Psoas muscle (tissue), 7 donors: ENCODE data around the gene KRABD2.
"Not testable (repeated sequence)": the region's sequence is repeated elsewhere in the genome, so short reads cannot be mapped to it uniquely, and the experiment has no call there.

Experiments
- ATAC-seq, 4 donors: fragments of 200-7000 bp; cut with Tn5 transposase; one replicate each; pipeline ENCODE4 v1.9.1; 2020; ENCODE audit warnings: moderate library complexity in 3 of 4, mild to moderate bottlenecking in 2 of 4
- DNase-seq, 2 donors: peaks; one replicate each; pipeline ENCODE4 v3.0.0-alpha.2; 2020
- H3K27ac ChIP-seq: fragments of 200-600 bp; one replicate; pipeline ENCODE4 v1.8.0; 2022
- H3K27me3 ChIP-seq, 3 donors: fragments of 200-600 bp in 1 of 3; one replicate each; pipeline versions ENCODE4 v1.6.1 to v1.8.0; 2013 to 2022; ENCODE audit warnings: low read length in 2 of 3, mild to moderate bottlenecking in 2 of 3, moderate library complexity in 1 of 3; ENCODE audit not compliant: insufficient read depth in 3 of 3
- H3K36me3 ChIP-seq, 2 donors: fragments of 200-600 bp in 1 of 2; one replicate each; pipeline versions ENCODE4 v1.6.1 to v1.8.0; 2013 to 2022; ENCODE audit warnings: low read depth in 1 of 2, mild to moderate bottlenecking in 1 of 2, moderate library complexity in 1 of 2; ENCODE audit not compliant: insufficient read depth in 1 of 2
- H3K4me1 ChIP-seq: fragments of 200-600 bp; one replicate; pipeline ENCODE4 v1.8.0; 2022
- H3K4me3 ChIP-seq: fragments of 200-600 bp; one replicate; pipeline ENCODE4 v1.8.0; 2022; ENCODE audit warnings: mild to moderate bottlenecking
- H3K9me3 ChIP-seq: fragments of 200-600 bp; one replicate; pipeline ENCODE4 v1.8.0; 2022
- CTCF ChIP-seq: fragments of 200-600 bp; IDR thresholded peaks from one replicate; pipeline ENCODE4 v1.8.0; 2022; ENCODE audit warnings: antibody characterized with exemption
- WGBS, 3 donors: extraction: QIAGEN DNeasy Blood & Tissue Kit; methylation state at CpG; one replicate each; pipeline versions ENCODE4 v1.1.6 to v1.1.7; 2013; 5-methylcytosine and 5-hydroxymethylcytosine counted together
- intact Hi-C, 2 donors: fragments of 100-400 bp; cut with DNase I; formaldehyde crosslinking; loops; one replicate each; pipeline versions ENCODE4 v1.11.0 to v1.14.2; 2022
- donor health status: healthy with polysubstance abuse.
- donor health status: DM: no; HTN: no; CAD: no; lungs with moderate emphysema.
- donor health status: Bipolar disorder and iron deficiency.
- donor health status: healthy.
- donor health status: DM: yes; HTN: yes; CAD: no.
- donor health status: DM: no; HTN: no; CAD: no.
- donor health status: DM: yes; HTN: yes; CAD: no.

The KRABD2 gene

GRCh38 chr17:8382880-8383142 lies 6.3 kb upstream of the KRABD2 start:
- peaks cover 18% of the 10 kb centered on the region for H3K4me1 ChIP-seq
- intact Hi-C loops: no loop called here

GRCh38 chr17:8382052-8382879 lies 5.8 kb upstream of the KRABD2 start:
- ATAC-seq: peak in 2 of 4 donors; percentile 1 to 2
- no peak for DNase-seq
- intact Hi-C loops: no loop called here

More at GRCh38 chr17:8382880-8383142, 6.3 kb upstream of the KRABD2 start:
- Histone ChIP-seq H3K27ac (peak overlapping the region; percentile 79), H3K27me3 (no peaks in the 10 kb centered on the region), H3K4me3 (peak overlapping the region; percentile 71), H3K9me3 (no peaks in the 10 kb centered on the region), H3K36me3 (peaks cover 16 to 42% of the 10 kb centered on the region in 2 donors)
- peak in 3 of 4 donors; percentile 0 to 30 (median 8) for ATAC-seq
- no peak for TF ChIP-seq CTCF
- 1% methylated on average over 15 of the region's 15 CpGs for WGBS, 3 donors
- no peak for DNase-seq

GRCh38 chr17:8380049-8380448 lies 3.5 kb upstream of the KRABD2 start:
- Histone ChIP-seq H3K36me3 (peaks cover 16 to 51% of the 10 kb centered on the region in 2 donors), H3K4me1 (peaks cover 31% of the 10 kb centered on the region), H3K27ac (no peak overlapping the region), H3K4me3 (no peak overlapping the region), H3K9me3 (no peaks in the 10 kb centered on the region), H3K27me3 (no peaks in the 10 kb centered on the region)
- ATAC-seq (no peak), DNase-seq (no peak)
- intact Hi-C loops: no loop called here
- 42 to 57% (median 54%) methylated on average over 3 of the region's 3 CpGs for WGBS, 3 donors
- no peak for TF ChIP-seq CTCF

More at GRCh38 chr17:8382052-8382879, 5.8 kb upstream of the KRABD2 start:
- peaks cover 16 to 48% of the 10 kb centered on the region in 2 donors for H3K36me3 ChIP-seq
- no peak for TF ChIP-seq CTCF
- H3K27ac ChIP-seq: peak overlapping the region; percentile 79
- peaks cover 18% of the 10 kb centered on the region for H3K4me1 ChIP-seq
- 14 to 17% (median 15%) methylated on average over 27 of the region's 27 CpGs for WGBS, 3 donors
- H3K9me3 ChIP-seq: no peaks in the 10 kb centered on the region
- peak overlapping the region; percentile 71 for H3K4me3 ChIP-seq
- H3K27me3 ChIP-seq: no peaks in the 10 kb centered on the region

GRCh38 chr17:8378117-8378516 lies 1.6 kb upstream of the KRABD2 start:
- H3K4me3 ChIP-seq, intact Hi-C loops, ATAC-seq, H3K27me3 ChIP-seq, DNase-seq, H3K9me3 ChIP-seq, H3K27ac ChIP-seq: not testable (repeated sequence)
- peaks cover 16 to 51% of the 10 kb centered on the region in 2 donors for H3K36me3 ChIP-seq
- WGBS, 3 donors: 77 to 85% (median 79%) methylated on average over 8 of the region's 8 CpGs
- H3K4me1 ChIP-seq: peaks cover 33% of the 10 kb centered on the region

- Histone ChIP-seq H3K27me3 (no peaks in the 10 kb centered on the region), H3K9me3 (no peaks in the 10 kb centered on the region), H3K4me1 (peaks cover 34% of the 10 kb centered on the region), H3K4me3 (peak overlapping the region; percentile 87), H3K36me3 (peaks cover 16 to 51% of the 10 kb centered on the region in 2 donors), H3K27ac (peak overlapping the region; percentile 85)
- intact Hi-C loops: no loop called here
- 83 to 90% (median 89%) methylated on average over 4 of the region's 4 CpGs for WGBS, 3 donors
- DNase-seq (no peak), ATAC-seq (no peak)
- no peak for TF ChIP-seq CTCF
These were observed 918 bp upstream of the KRABD2 start for GRCh38 chr17:8377422-8377821.
